ENCODE measurements around the gene FAM184A. TPM values are rescaled to one million over a fixed set of nuclear protein-coding genes. Genes with fewer than 3 reads are reported as not detected.
A peak's percentile ranks its signal among the peaks of the same experiment; 100 is the strongest.

FAM184A gene
- total RNA-seq: 15.4 TPM
- long read RNA-seq, full-length matches to known transcripts: 15 of 28 reads
- long read RNA-seq, partial matches to known transcripts: 2 of 28 reads
- long read RNA-seq, other reads (novel, unspliced or antisense): 11 of 28 reads

GRCh38 chr6:119078376-119079282 is at the start of gene FAM184A:
FAM184A (minus strand) TSS chr6:119078664; CDS start chr6:119078299, 365 bp downstream.
- no peaks in the 10 kb centered on the region for H3K36me3 ChIP-seq
- peak within 1 kb of the TSS; percentile 85 for H3K27ac ChIP-seq
- no peaks in the 10 kb centered on the region for H3K4me1 ChIP-seq
- peak; percentile 51 for TF ChIP-seq CTCF (IDR thresholded peaks at IDR 0.05)
- peak; percentile 84 for ATAC-seq
- intact Hi-C loops (cut with DNase I): no loop called here
- no peaks in the 10 kb centered on the region for H3K27me3 ChIP-seq
- peak; percentile 87 for DNase-seq
- H3K4me3 ChIP-seq: peak within 1 kb of the TSS; percentile 80
- peaks cover 3% of the 10 kb centered on the region for H3K9me3 ChIP-seq

GRCh38 chr6:119127627-119128026 is 49.2 kb upstream of the FAM184A start:
- Histone ChIP-seq H3K36me3 (no peaks in the 10 kb centered on the region), H3K4me1 (peaks cover 14% of the 10 kb centered on the region), H3K27me3 (no peaks in the 10 kb centered on the region), H3K27ac (no peak overlapping the region), H3K4me3 (no peak overlapping the region), H3K9me3 (no peaks in the 10 kb centered on the region)
- DNase-seq (no peak), ATAC-seq (no peak)
- intact Hi-C loops (cut with DNase I): no loop called here
- no peak for TF ChIP-seq CTCF (IDR thresholded peaks at IDR 0.05)

- Histone ChIP-seq H3K4me3 (no peak overlapping the region), H3K36me3 (no peaks in the 10 kb centered on the region), H3K4me1 (peaks cover 9% of the 10 kb centered on the region), H3K27me3 (no peaks in the 10 kb centered on the region), H3K27ac (no peak overlapping the region), H3K9me3 (no peaks in the 10 kb centered on the region)
- intact Hi-C loops (cut with DNase I): no loop called here
- TF ChIP-seq CTCF (IDR thresholded peaks at IDR 0.05): no peak
- DNase-seq: no peak
- no peak for ATAC-seq
Measured at GRCh38 chr6:119126826-119127225, 48.4 kb upstream of the FAM184A start.

- Histone ChIP-seq H3K4me3 (no peak overlapping the region), H3K9me3 (no peaks in the 10 kb centered on the region), H3K36me3 (no peaks in the 10 kb centered on the region), H3K27me3 (no peaks in the 10 kb centered on the region), H3K27ac (no peak overlapping the region), H3K4me1 (peaks cover 9% of the 10 kb centered on the region)
- intact Hi-C loops (cut with DNase I): no loop called here
- no peak for ATAC-seq
- TF ChIP-seq CTCF (IDR thresholded peaks at IDR 0.05): no peak
- no peak for DNase-seq
Measured at GRCh38 chr6:119126140-119126539, 47.7 kb upstream of the FAM184A start.

- peaks cover 9% of the 10 kb centered on the region for H3K4me1 ChIP-seq
- no peak overlapping the region for H3K4me3 ChIP-seq
- no peak for TF ChIP-seq CTCF (IDR thresholded peaks at IDR 0.05)
- H3K27ac ChIP-seq: no peak overlapping the region
- no peaks in the 10 kb centered on the region for H3K36me3 ChIP-seq
- DNase-seq: no peak
- H3K9me3 ChIP-seq: no peaks in the 10 kb centered on the region
- ATAC-seq: no peak
- intact Hi-C loops (cut with DNase I): no loop called here
- H3K27me3 ChIP-seq: no peaks in the 10 kb centered on the region
Measured at GRCh38 chr6:119125576-119125975, 47.1 kb upstream of the FAM184A start.
